Memory B cell (primary cell): Measurements from ENCODE around the gene JAKMIP3.

ENCODE experiments used
- ATAC-seq: fragments of 150-1000 bp; cut with Tn5 transposase; 2 replicates; pipeline ENCODE4 v1.10.0; 2021; ENCODE audit warnings: low read depth, mild to moderate bottlenecking, moderate library complexity
- DNase-seq, 2 donors: peaks; one replicate each; pipeline ENCODE4 v3.0.0; 2022; ENCODE audit warnings: low spot score in 2 of 2
- H3K27ac Mint-ChIP-seq: one replicate; pipeline ENCODE4 v1.8.0; 2022; ENCODE audit warnings: mild to moderate bottlenecking, moderate library complexity, mixed read lengths
- H3K27me3 Mint-ChIP-seq: one replicate; pipeline ENCODE4 v1.8.0; 2022; ENCODE audit warnings: mixed read lengths
- H3K36me3 Mint-ChIP-seq: one replicate; pipeline ENCODE4 v1.8.0; 2022; ENCODE audit warnings: mild to moderate bottlenecking, mixed read lengths
- H3K4me1 Mint-ChIP-seq: one replicate; pipeline ENCODE4 v1.8.0; 2022; ENCODE audit warnings: mixed read lengths
- H3K4me3 Mint-ChIP-seq: one replicate; pipeline ENCODE4 v1.8.0; 2022; ENCODE audit warnings: mild to moderate bottlenecking, moderate library complexity, mixed read lengths
- H3K9me3 Mint-ChIP-seq: one replicate; pipeline ENCODE4 v1.8.0; 2022; ENCODE audit warnings: mixed read lengths

Gene JAKMIP3

GRCh38 chr10:132094581-132095234 lies 29.0 kb downstream of the JAKMIP3 start:
- DNase-seq (no peak), ATAC-seq (no peak)
- Mint-ChIP-seq H3K36me3 (no peaks in the 10 kb centered on the region), H3K27ac (no peak overlapping the region), H3K4me1 (no peaks in the 10 kb centered on the region), H3K9me3 (peaks cover 7% of the 10 kb centered on the region), H3K27me3 (peaks cover 19% of the 10 kb centered on the region), H3K4me3 (no peak overlapping the region)

DNA sequence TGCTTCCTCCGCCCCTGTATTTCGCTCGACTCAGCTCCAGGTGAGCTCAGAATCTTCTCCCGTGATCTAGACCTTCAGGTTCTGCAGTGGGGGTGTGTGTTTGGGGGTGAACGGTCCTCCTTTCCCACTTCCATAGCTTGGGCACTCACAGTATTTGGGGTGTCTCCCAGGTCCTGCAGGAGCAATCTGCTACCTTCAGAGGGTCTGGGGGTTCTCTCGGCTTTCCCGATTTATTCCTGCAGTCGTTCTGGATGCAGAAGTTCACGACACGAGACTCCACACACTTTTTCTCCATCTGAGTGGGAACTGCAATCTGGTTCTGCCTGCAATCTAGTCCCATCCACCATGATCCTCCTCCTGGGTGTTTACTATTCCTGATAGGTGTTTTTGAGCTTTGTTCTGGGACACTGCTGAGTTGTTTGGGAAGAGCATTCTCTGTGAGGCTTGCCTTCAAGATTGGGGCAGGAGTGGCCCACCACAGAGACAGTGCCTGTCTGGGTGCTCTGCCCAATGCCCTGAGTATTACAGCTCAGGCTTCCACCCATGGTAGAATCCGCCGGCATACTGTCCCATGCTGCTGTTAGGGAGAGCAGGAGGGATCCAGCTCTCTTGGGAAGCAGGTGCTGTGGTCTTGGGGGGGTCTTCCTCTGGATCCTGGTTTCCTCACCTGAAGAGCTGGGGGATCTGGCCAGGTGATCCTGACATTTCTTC lies 29.8 kb downstream of the JAKMIP3 start:
- Mint-ChIP-seq H3K36me3 (no peaks in the 10 kb centered on the region), H3K4me3 (no peak overlapping the region), H3K4me1 (no peaks in the 10 kb centered on the region), H3K9me3 (peaks cover 6% of the 10 kb centered on the region), H3K27ac (no peak overlapping the region), H3K27me3 (peaks cover 17% of the 10 kb centered on the region)
- ATAC-seq = no peak
- no peak for DNase-seq

GRCh38 chr10:132096223-132096622 lies 30.5 kb downstream of the JAKMIP3 start:
- H3K4me3 Mint-ChIP-seq = no peak overlapping the region
- no peaks in the 10 kb centered on the region for H3K36me3 Mint-ChIP-seq
- DNase-seq (no peak), ATAC-seq (no peak)
- peaks cover 12% of the 10 kb centered on the region for H3K27me3 Mint-ChIP-seq
- no peaks in the 10 kb centered on the region for H3K4me1 Mint-ChIP-seq
- no peak overlapping the region for H3K27ac Mint-ChIP-seq
- H3K9me3 Mint-ChIP-seq = peaks cover 2% of the 10 kb centered on the region

GRCh38 chr10:132096863-132097478 lies 31.2 kb downstream of the JAKMIP3 start:
- Mint-ChIP-seq H3K36me3 (no peaks in the 10 kb centered on the region), H3K27ac (no peak overlapping the region), H3K9me3 (peaks cover 2% of the 10 kb centered on the region), H3K4me3 (no peak overlapping the region), H3K4me1 (no peaks in the 10 kb centered on the region), H3K27me3 (peaks cover 12% of the 10 kb centered on the region)
- DNase-seq (no peak), ATAC-seq (no peak)

- Mint-ChIP-seq H3K4me3 (no peak overlapping the region), H3K36me3 (no peaks in the 10 kb centered on the region), H3K9me3 (peaks cover 2% of the 10 kb centered on the region), H3K27me3 (peaks cover 11% of the 10 kb centered on the region), H3K4me1 (no peaks in the 10 kb centered on the region), H3K27ac (no peak overlapping the region)
- ATAC-seq (no peak), DNase-seq (no peak)
Measured at GRCh38 chr10:132097609-132098377, 32.0 kb downstream of the JAKMIP3 start.

DNA sequence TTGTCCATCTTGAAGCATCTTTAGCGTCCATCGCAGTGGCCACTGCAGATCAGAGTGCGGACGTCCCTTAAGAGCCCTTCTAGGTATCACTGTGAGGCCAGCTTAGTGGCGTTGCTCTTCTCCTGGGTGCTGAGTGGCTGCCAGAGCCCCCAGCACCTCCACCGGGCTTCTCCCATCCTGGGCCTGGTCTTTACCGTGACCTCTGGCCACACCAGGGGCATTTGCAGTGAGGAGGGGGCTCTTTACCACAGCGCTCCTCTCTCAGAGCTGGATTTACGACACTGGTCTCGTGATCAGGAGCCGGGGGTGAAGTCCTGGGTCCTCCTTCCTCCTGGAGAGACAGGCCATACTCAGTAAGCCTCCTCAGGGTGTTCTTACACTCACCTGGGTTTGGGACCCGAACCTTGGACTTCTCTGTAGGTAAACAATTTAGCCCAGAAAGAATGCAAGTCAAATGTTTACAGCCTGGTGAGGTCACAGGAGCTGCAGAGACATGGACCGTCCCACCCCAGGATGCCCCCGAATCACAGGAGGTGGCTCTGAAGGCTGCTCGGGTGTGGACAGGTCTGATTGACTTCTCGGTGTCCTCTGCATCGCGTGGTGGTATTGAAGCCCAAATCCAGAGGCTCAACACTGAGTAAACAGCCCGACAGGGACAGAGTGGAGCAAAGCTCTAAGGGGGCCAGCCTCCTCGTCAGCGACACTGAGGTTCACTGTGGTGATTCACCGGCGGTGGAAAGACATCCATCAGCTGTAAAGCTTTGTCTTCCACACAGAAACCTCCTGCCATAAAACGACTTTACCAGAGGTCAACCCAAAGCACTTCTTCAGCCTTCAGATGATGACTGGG lies 33.0 kb downstream of the JAKMIP3 start:
- no peak for ATAC-seq
- H3K36me3 Mint-ChIP-seq = no peaks in the 10 kb centered on the region
- peaks cover 2% of the 10 kb centered on the region for H3K9me3 Mint-ChIP-seq
- no peaks in the 10 kb centered on the region for H3K4me1 Mint-ChIP-seq
- H3K27ac Mint-ChIP-seq = no peak overlapping the region
- DNase-seq = no peak
- H3K27me3 Mint-ChIP-seq = peaks cover 11% of the 10 kb centered on the region
- H3K4me3 Mint-ChIP-seq = no peak overlapping the region

DNA sequence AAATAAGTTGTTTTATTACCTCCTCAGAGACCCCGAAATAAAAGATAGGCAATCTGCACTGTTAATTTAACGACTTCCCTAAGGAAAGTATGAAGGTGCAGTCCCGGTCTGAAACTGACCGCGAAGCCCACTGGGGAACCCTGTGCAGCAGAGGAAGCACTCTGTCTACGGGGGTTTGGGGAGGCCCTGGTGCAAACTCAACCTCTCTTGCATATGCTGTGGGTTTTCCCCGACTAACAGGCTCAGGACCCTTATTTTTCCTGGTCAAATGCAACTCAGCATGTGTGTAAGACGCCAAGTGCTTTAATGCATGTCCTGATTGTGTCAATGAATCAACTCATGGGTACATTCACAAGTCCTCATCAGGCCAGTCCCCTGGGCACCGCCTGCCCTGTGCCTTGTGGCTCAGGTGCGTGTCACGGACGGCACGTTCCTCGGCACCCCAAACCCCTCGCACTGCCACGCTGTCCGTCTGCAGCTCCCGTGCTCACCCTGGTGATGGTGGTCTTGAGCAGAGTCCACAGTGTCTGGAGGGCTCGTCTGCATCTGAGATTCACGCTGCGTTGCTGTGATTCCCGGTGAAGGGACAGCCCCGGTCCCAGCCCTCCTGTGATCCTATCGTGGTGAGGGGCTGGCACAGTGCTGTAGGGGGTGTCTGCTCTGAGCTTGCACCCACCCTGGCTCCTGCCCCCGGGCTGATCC lies 33.8 kb downstream of the JAKMIP3 start:
- ATAC-seq (no peak), DNase-seq (no peak)
- Mint-ChIP-seq H3K27me3 (peaks cover 11% of the 10 kb centered on the region), H3K36me3 (no peaks in the 10 kb centered on the region), H3K4me1 (no peaks in the 10 kb centered on the region), H3K4me3 (no peak overlapping the region), H3K9me3 (peaks cover 2% of the 10 kb centered on the region), H3K27ac (no peak overlapping the region)

- ATAC-seq = no peak
- H3K4me3 Mint-ChIP-seq = no peak overlapping the region
- peaks cover 12% of the 10 kb centered on the region for H3K27me3 Mint-ChIP-seq
- H3K9me3 Mint-ChIP-seq = peaks cover 2% of the 10 kb centered on the region
- DNase-seq = no peak
- no peaks in the 10 kb centered on the region for H3K36me3 Mint-ChIP-seq
- no peaks in the 10 kb centered on the region for H3K4me1 Mint-ChIP-seq
- H3K27ac Mint-ChIP-seq = no peak overlapping the region
Measured at GRCh38 chr10:132100091-132100481, 34.3 kb downstream of the JAKMIP3 start.

DNA sequence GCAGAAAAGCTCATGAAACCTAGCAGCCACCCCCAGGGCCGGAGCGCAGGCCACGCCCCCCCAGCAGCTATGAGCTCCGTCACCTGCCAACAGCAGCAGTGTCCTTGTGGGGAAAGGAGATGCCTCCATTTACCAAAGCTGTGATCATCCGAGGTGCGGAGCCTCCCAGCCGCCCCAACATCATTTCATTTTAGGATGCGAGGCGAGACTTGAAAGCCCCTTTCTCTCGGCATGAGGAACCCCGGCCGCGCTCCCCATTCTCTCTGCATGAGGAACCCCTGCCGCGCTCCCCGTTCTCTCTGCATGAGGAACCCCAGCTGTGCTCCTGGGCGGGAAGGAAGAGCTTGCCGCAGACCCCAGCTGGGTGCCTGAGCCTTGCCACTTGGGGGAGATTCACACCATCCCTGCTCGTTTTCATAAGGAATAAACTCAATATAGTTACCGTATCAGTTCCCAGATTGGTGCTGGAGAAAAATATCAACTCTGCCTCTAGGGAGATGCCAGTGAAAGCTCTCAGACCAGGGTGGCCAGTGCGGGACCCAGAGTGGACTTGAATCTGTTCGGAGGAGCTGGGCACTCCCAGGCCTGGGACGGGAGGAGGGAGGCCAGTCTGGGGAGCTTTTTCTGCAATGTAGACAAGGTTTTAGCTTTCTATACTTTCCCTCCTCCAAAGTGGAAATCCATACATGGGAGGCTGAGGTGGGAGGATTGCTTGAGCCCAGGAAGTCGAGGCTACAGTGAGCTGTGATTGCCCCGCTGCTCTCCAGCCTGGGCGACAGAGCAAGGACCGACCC lies 35.0 kb downstream of the JAKMIP3 start:
- Mint-ChIP-seq H3K27ac (no peak overlapping the region), H3K4me1 (no peaks in the 10 kb centered on the region), H3K9me3 (peaks cover 2% of the 10 kb centered on the region), H3K4me3 (no peak overlapping the region), H3K36me3 (no peaks in the 10 kb centered on the region), H3K27me3 (peaks cover 8% of the 10 kb centered on the region)
- ATAC-seq (no peak), DNase-seq (no peak)

DNA sequence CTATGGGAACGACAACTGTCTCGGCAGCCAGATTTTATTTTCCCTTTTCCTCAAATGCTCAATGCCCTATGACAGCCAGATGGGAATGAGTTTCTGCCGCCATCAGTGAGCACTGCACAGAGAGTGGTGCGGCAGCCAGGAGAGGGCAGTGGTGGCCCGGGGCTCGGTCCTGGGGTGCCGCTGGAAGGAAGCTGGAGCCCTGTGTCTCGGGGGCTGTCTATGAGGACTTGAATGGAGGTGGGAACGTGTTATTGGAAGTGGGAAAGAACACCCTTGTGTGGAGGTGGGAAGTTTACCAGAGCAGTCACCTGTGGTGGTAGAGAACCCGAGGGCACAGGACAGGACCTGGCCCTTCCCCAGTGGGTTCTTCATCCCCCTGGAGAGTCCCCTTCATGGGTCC lies 35.8 kb downstream of the JAKMIP3 start:
- Mint-ChIP-seq H3K4me3 (no peak overlapping the region), H3K9me3 (peaks cover 2% of the 10 kb centered on the region), H3K4me1 (no peaks in the 10 kb centered on the region), H3K27ac (no peak overlapping the region), H3K27me3 (peaks cover 8% of the 10 kb centered on the region), H3K36me3 (no peaks in the 10 kb centered on the region)
- ATAC-seq = no peak
- no peak for DNase-seq

DNA sequence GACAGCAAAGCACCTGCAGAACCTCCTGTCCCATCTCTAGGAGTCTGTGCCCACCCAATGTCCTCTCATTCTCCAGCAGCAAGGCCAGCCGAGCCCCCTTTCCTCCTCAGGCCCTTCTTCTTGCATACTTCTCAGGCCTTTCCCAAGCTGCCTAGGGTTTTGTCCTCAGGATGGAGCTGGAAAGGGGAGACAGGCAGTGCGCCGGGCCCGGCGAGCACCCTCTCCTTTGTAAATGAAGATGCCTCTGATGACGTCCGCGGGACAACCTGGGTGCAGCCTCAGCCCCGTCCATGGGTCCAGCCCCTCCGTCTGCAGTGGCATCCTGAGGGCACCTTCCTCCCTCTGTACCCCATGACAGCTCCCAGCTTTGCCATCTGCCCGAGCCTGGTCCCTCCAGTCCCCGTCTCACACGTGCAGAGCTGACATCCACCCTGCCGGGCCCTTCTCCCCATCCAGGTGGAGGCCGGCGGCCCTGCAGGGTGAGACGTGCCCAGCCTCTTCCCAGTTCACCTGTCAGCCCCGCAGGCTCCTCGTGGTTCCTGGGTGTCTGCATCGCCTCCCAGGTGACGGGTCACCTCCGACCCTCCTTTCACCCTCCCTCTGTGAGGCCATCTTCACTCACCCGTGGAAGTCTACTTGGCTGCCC lies 36.4 kb downstream of the JAKMIP3 start:
- no peak overlapping the region for H3K27ac Mint-ChIP-seq
- peaks cover 4% of the 10 kb centered on the region for H3K27me3 Mint-ChIP-seq
- no peak overlapping the region for H3K4me3 Mint-ChIP-seq
- no peak for ATAC-seq
- DNase-seq = no peak
- peaks cover 2% of the 10 kb centered on the region for H3K9me3 Mint-ChIP-seq
- H3K36me3 Mint-ChIP-seq = no peaks in the 10 kb centered on the region
- H3K4me1 Mint-ChIP-seq = no peaks in the 10 kb centered on the region

GRCh38 chr10:132102717-132103110 lies 37.0 kb downstream of the JAKMIP3 start:
- H3K9me3 Mint-ChIP-seq = peaks cover 2% of the 10 kb centered on the region
- no peak for DNase-seq

More at GRCh38 chr10:132102717-132103110, 37.0 kb downstream of the JAKMIP3 start:
- H3K27me3 Mint-ChIP-seq = peaks cover 4% of the 10 kb centered on the region
- H3K4me3 Mint-ChIP-seq = no peak overlapping the region
- no peak for ATAC-seq
- no peaks in the 10 kb centered on the region for H3K36me3 Mint-ChIP-seq
- H3K4me1 Mint-ChIP-seq = no peaks in the 10 kb centered on the region
- no peak overlapping the region for H3K27ac Mint-ChIP-seq
